Cardiac fibroblast (primary cell): ENCODE measurements around the gene UFC1.
"Not testable (repeated sequence)": the region's sequence is repeated elsewhere in the genome, so short reads cannot be mapped to it uniquely, and the experiment has no call there.

Source experiments
- DNase-seq, 2 donors: peaks; one replicate each; pipeline versions ENCODE4 v3.0.0 to v3.0.0-alpha.2; 2010; ENCODE audit warnings: low read depth in 2 of 2
- H3K4me3 ChIP-seq, 2 donors: replicated peaks in 1 of 2; 1 replicate in 1 of 2; 2 replicates in 1 of 2; pipeline ENCODE4 v1.5.1; 2011; ENCODE audit warnings: low read depth in 2 of 2, low read length in 2 of 2, mild to moderate bottlenecking in 2 of 2, moderate library complexity in 1 of 2
- TF ChIP-seq, protein P1 (sequence below): IDR thresholded peaks from one replicate; pipeline ENCODE4 v1.5.1; 2011; ENCODE audit warnings: low read depth, mild to moderate bottlenecking, low read length, inconsistent platforms

UFC1 gene

GRCh38 chr1:161115132-161115711 is 38.6 kb upstream of the UFC1 start:
- no peak overlapping the region for H3K4me3 ChIP-seq
- TF ChIP-seq, protein P1, sequence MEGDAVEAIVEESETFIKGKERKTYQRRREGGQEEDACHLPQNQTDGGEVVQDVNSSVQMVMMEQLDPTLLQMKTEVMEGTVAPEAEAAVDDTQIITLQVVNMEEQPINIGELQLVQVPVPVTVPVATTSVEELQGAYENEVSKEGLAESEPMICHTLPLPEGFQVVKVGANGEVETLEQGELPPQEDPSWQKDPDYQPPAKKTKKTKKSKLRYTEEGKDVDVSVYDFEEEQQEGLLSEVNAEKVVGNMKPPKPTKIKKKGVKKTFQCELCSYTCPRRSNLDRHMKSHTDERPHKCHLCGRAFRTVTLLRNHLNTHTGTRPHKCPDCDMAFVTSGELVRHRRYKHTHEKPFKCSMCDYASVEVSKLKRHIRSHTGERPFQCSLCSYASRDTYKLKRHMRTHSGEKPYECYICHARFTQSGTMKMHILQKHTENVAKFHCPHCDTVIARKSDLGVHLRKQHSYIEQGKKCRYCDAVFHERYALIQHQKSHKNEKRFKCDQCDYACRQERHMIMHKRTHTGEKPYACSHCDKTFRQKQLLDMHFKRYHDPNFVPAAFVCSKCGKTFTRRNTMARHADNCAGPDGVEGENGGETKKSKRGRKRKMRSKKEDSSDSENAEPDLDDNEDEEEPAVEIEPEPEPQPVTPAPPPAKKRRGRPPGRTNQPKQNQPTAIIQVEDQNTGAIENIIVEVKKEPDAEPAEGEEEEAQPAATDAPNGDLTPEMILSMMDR, result no peak
- DNase-seq, result peak; percentile 84 to 98

DNA sequence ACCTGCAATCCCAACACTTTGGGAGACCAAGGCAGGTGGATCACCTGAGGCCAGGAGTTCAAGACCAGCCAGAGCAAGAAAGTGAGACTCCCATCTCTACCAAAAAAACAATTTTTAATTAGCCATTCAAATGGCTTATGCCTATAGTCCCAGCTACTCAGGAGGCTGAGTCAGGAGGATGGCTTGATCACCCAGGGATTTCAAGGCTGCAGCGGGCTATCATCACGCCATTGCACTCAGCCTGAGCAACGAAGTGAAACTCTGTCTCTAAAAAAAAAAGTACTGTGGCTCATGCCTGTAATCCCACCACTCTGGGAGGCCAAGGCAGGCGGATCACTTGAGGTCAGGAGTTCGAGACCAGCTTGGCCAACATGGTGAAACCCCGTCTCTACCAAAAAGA is 37.8 kb upstream of the UFC1 start:
- not testable (repeated sequence) for DNase-seq

DNA sequence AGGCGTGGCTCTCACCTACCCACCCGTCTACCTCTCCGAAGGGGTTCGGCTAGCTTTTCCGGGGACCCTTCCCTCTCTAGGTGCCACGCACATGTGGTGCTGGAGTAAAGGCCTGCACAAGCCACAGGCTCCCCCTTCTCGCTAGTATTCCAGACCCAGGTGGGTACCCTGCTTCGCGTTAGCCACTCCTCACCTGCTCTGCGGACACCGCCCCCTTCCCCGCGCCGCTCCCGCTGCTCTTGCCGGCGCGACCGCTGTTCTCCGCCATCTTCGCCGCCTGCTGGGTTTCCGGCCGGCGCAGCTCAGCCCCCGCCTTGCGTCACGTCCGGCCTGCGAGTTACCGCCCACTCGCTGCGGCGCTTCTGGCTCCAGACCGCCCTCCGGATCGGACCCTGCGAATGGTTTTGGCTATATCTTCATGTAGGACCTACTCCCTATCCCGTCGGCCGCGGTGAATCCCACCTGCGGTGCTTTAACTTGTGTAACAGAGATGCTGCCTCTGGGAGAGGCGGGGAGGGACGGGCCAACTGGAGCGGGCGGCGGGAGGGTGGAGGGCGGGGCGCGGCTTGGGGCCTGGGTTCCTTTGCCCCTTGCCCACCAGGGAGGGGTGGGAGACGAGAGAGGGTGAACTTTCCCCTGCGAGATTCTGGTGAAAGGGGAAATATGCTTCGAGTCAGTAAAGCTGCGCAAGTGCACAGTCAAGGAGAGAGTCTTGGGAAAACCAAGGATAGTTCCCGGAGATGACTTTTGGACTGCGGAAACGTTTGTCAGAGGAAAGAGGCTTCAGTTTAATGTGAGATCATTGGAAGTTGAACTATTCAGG is 35.8 kb upstream of the UFC1 start, which contains the start of the genes NIT1 and PFDN2:
TSS of gene NIT1 (plus strand) at position 347 of the 823 bp plus-strand sequence. CDS start at position 419, 72 bp downstream.
TSS of gene PFDN2 (minus strand) at position 279 of the 823 bp plus-strand sequence. CDS start at position 268, 11 bp downstream.
- DNase-seq, result peak; percentile 80 to 90
- H3K4me3 ChIP-seq, result peak within 1 kb of the TSS; percentile 83 to 100
- TF ChIP-seq, protein P1, result no peak

More for the DNA sequence above, 37.8 kb upstream of the UFC1 start:
- H3K4me3 ChIP-seq, result not testable (repeated sequence)

DNA sequence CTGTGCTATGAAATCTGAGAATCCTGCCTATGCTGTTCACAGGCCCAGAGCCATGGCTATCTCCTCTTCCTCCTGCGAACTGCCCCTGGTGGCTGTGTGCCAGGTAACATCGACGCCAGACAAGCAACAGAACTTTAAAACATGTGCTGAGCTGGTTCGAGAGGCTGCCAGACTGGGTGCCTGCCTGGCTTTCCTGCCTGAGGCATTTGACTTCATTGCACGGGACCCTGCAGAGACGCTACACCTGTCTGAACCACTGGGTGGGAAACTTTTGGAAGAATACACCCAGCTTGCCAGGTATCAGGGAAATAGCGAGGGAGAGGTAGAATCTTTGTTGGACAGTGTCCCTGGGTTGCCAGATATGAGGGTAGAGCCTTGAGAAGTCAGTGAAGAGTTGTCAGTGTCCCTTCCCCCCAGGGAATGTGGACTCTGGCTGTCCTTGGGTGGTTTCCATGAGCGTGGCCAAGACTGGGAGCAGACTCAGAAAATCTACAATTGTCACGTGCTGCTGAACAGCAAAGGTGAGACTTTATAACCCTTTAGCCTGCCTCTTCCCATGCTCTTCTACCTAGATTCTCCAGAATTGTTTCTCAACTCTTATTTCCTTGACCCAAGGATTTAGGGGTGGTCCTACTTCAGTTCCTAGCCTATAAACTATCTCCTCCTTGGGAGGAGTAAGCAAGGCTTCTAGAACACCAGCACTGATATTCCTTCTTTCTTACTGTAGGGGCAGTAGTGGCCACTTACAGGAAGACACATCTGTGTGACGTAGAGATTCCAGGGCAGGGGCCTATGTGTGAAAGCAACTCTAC is 34.5 kb upstream of the UFC1 start:
- TF ChIP-seq, protein P1, result peak; percentile 53
- DNase-seq, result peak; percentile 83 to 84
- peak overlapping the region; percentile 83 to 100 for H3K4me3 ChIP-seq

GRCh38 chr1:161121042-161121650 is 32.6 kb upstream of the UFC1 start:
- DNase-seq, result no peak
- H3K4me3 ChIP-seq, result no peak overlapping the region
- TF ChIP-seq, protein P1, result no peak

GRCh38 chr1:161121834-161122233 is 31.9 kb upstream of the UFC1 start:
- no peak for DNase-seq
- TF ChIP-seq, protein P1, result no peak
- H3K4me3 ChIP-seq, result no peak overlapping the region
